ENCODE results near the gene PRCP.
A peak's percentile ranks its signal among the peaks of the same experiment; 100 is the strongest.
"Not testable (repeated sequence)": the region's sequence is repeated elsewhere in the genome, so short reads cannot be mapped to it uniquely, and the experiment has no call there.

Gene PRCP

GRCh38 chr11:82872377-82873150 lies 27.7 kb downstream of the PRCP start:
- DNase-seq (ENCODE audit: low read depth) = no peak

GRCh38 chr11:82871646-82872045 lies 28.6 kb downstream of the PRCP start:
- no peak for DNase-seq (ENCODE audit: low read depth)

GRCh38 chr11:82869657-82870056 lies 30.6 kb downstream of the PRCP start:
- no peak for DNase-seq (ENCODE audit: low read depth)

- DNase-seq (ENCODE audit: low read depth) = peak; percentile 80
Measured at GRCh38 chr11:82867495-82868082, 32.6 kb downstream of the PRCP start.

GRCh38 chr11:82865841-82866240 lies 34.4 kb downstream of the PRCP start:
- no peak for DNase-seq (ENCODE audit: low read depth)

GRCh38 chr11:82864268-82864667 lies 36.0 kb downstream of the PRCP start:
- DNase-seq (ENCODE audit: low read depth) = no peak

- no peak for DNase-seq (ENCODE audit: low read depth)
Measured at GRCh38 chr11:82863209-82863608, 37.0 kb downstream of the PRCP start.

- DNase-seq (ENCODE audit: low read depth) = no peak
Measured at GRCh38 chr11:82862379-82862778, 37.9 kb downstream of the PRCP start.

GRCh38 chr11:82859750-82860149 lies 40.5 kb downstream of the PRCP start:
- DNase-seq (ENCODE audit: low read depth) = no peak

GRCh38 chr11:82858556-82859091 lies 41.6 kb downstream of the PRCP start:
- DNase-seq (ENCODE audit: low read depth) = no peak

GRCh38 chr11:82858133-82858532 lies 42.1 kb downstream of the PRCP start:
- DNase-seq (ENCODE audit: low read depth) = no peak

GRCh38 chr11:82857145-82857544 lies 43.1 kb downstream of the PRCP start:
- no peak for DNase-seq (ENCODE audit: low read depth)

GRCh38 chr11:82855616-82856015 lies 44.6 kb downstream of the PRCP start:
- DNase-seq (ENCODE audit: low read depth) = no peak

GRCh38 chr11:82854916-82855315 lies 45.3 kb downstream of the PRCP start:
- not testable (repeated sequence) for DNase-seq (ENCODE audit: low read depth)

GRCh38 chr11:82854242-82854641 lies 46.0 kb downstream of the PRCP start:
- DNase-seq (ENCODE audit: low read depth) = no peak

- DNase-seq (ENCODE audit: low read depth) = no peak
Measured at GRCh38 chr11:82848829-82849228, 51.4 kb downstream of the PRCP start.

- no peak for DNase-seq (ENCODE audit: low read depth)
Measured at GRCh38 chr11:82845356-82846353, 54.6 kb downstream of the PRCP start.

- DNase-seq (ENCODE audit: low read depth) = no peak
Measured at GRCh38 chr11:82843057-82843795, 57.0 kb downstream of the PRCP start.

- no peak for DNase-seq (ENCODE audit: low read depth)
Measured at GRCh38 chr11:82842019-82842418, 58.2 kb downstream of the PRCP start.

GRCh38 chr11:82837650-82838049 lies 62.6 kb downstream of the PRCP start:
- no peak for DNase-seq (ENCODE audit: low read depth)

GRCh38 chr11:82832983-82833382 lies 67.2 kb downstream of the PRCP start:
- no peak for DNase-seq (ENCODE audit: low read depth)

GRCh38 chr11:82831364-82831763 lies 68.9 kb downstream of the PRCP start:
- no peak for DNase-seq (ENCODE audit: low read depth)

Data from activated T-cell treated with anti-CD3 and anti-CD28 coated beads for 1 hour (primary cell).